GM19467 (cell line): Measurements from ENCODE around the gene POLN.

Experiments
- ATAC-seq: cut with Tn5 transposase; IDR thresholded peaks from one replicate; pipeline ENCODE4 v1.9.1; 2021; ENCODE audit warnings: mild to moderate bottlenecking, moderate library complexity; ENCODE audit not compliant: unreplicated experiment

Gene POLN

GRCh38 chr4:2126309-2127043 lies 115.4 kb downstream of the POLN start:
- no peak for ATAC-seq

- no peak for ATAC-seq
These were observed 116.1 kb downstream of the POLN start for GRCh38 chr4:2125831-2126230.

GRCh38 chr4:2125023-2125422 lies 116.9 kb downstream of the POLN start:
- ATAC-seq: no peak

- ATAC-seq: no peak
These were observed 125.1 kb downstream of the POLN start for GRCh38 chr4:2116687-2117400.

GRCh38 chr4:2105559-2105958 lies 136.4 kb downstream of the POLN start:
- ATAC-seq: no peak

- ATAC-seq: no peak
These were observed 137.2 kb downstream of the POLN start for GRCh38 chr4:2104556-2105345.

- no peak for ATAC-seq
These were observed 137.9 kb downstream of the POLN start for GRCh38 chr4:2103843-2104547.

GRCh38 chr4:2103127-2103842 lies 138.6 kb downstream of the POLN start:
- ATAC-seq: no peak

- no peak for ATAC-seq
These were observed 139.7 kb downstream of the POLN start for GRCh38 chr4:2102045-2102883.

GRCh38 chr4:2101346-2102044 lies 140.4 kb downstream of the POLN start:
- no peak for ATAC-seq

GRCh38 chr4:2096073-2096609 lies 145.8 kb downstream of the POLN start:
- no peak for ATAC-seq

GRCh38 chr4:2095236-2096072 lies 146.5 kb downstream of the POLN start:
- no peak for ATAC-seq

- no peak for ATAC-seq
These were observed 147.4 kb downstream of the POLN start for GRCh38 chr4:2094545-2094944.

GRCh38 chr4:2093265-2093664 lies 148.7 kb downstream of the POLN start:
- ATAC-seq: no peak

GRCh38 chr4:2092669-2093053 lies 149.3 kb downstream of the POLN start:
- no peak for ATAC-seq

GRCh38 chr4:2091990-2092668 lies 149.8 kb downstream of the POLN start:
- no peak for ATAC-seq

- ATAC-seq: no peak
These were observed 151.3 kb downstream of the POLN start for GRCh38 chr4:2090642-2091041.
